Mesendoderm (in vitro differentiated cells): ENCODE data around the gene TTC38.
A peak's percentile ranks its signal among the peaks of the same experiment; 100 is the strongest.

Experiments used
- DNase-seq: peaks from one replicate; pipeline ENCODE4 v3.0.0; 2013
- H2AK5ac ChIP-seq: 2 replicates; pipeline ENCODE4 v1.6.1; 2013; ENCODE audit warnings: low read length, inconsistent platforms
- H2BK120ac ChIP-seq: 2 replicates; pipeline ENCODE4 v1.6.1; 2013; ENCODE audit warnings: low read depth, mild to moderate bottlenecking, low read length, moderate library complexity, mixed read lengths
- H2BK15ac ChIP-seq: replicated peaks from 2 replicates; pipeline ENCODE4 v1.6.1; 2013; ENCODE audit warnings: low read depth, mild to moderate bottlenecking, moderate library complexity
- H2BK5ac ChIP-seq: 2 replicates; pipeline ENCODE4 v1.6.1; 2013; ENCODE audit warnings: low read length, inconsistent platforms
- H3K18ac ChIP-seq: 2 replicates; pipeline ENCODE4 v1.6.1; 2013; ENCODE audit warnings: mild to moderate bottlenecking, low read length, mixed read lengths
- H3K23ac ChIP-seq: one replicate; pipeline ENCODE4 v1.6.1; 2013; ENCODE audit warnings: low read length
- H3K27ac ChIP-seq: 2 replicates; pipeline ENCODE4 v1.5.1; 2013; ENCODE audit warnings: low read depth, mild to moderate bottlenecking, inconsistent platforms, low read length, moderate library complexity
- H3K27me3 ChIP-seq: 2 replicates; pipeline ENCODE4 v1.6.1; 2013; ENCODE audit warnings: low read length, control low read depth, mild to moderate bottlenecking, inconsistent platforms; ENCODE audit not compliant: insufficient read depth, poor library complexity
- H3K36me3 ChIP-seq: 2 replicates; pipeline ENCODE4 v1.6.1; 2013; ENCODE audit warnings: low read length, inconsistent platforms; ENCODE audit not compliant: control insufficient read depth, insufficient read depth
- H3K4ac ChIP-seq: one replicate; pipeline ENCODE4 v1.6.1; 2013; ENCODE audit warnings: low read depth, mild to moderate bottlenecking, low read length, moderate library complexity
- H3K4me1 ChIP-seq: 2 replicates; pipeline ENCODE4 v1.6.1; 2013; ENCODE audit warnings: low read depth, low read length, inconsistent platforms; ENCODE audit not compliant: control insufficient read depth
- H3K4me2 ChIP-seq: 2 replicates; pipeline ENCODE4 v1.6.1; 2013; ENCODE audit warnings: low read length
- H3K4me3 ChIP-seq: 2 replicates; pipeline ENCODE4 v1.5.1; 2013; ENCODE audit warnings: mild to moderate bottlenecking, low read length
- H3K56ac ChIP-seq: one replicate; pipeline ENCODE4 v1.6.1; 2013; ENCODE audit warnings: low read length
- H3K79me1 ChIP-seq: 2 replicates; pipeline ENCODE4 v1.6.1; 2013; ENCODE audit warnings: low read length, inconsistent platforms
- H3K79me2 ChIP-seq: 2 replicates; pipeline ENCODE4 v1.6.1; 2013; ENCODE audit warnings: mild to moderate bottlenecking, low read length; ENCODE audit not compliant: control insufficient read depth, insufficient read depth
- H3K9ac ChIP-seq: 2 replicates; pipeline ENCODE4 v1.6.1; 2013; ENCODE audit warnings: low read length, inconsistent platforms
- H4K5ac ChIP-seq: one replicate; pipeline ENCODE4 v1.6.1; 2013; ENCODE audit warnings: low read length
- H4K8ac ChIP-seq: one replicate; pipeline ENCODE4 v1.6.1; 2013; ENCODE audit warnings: low read depth, mild to moderate bottlenecking, control low read depth, low read length, moderate library complexity
- WGBS: extraction: QIAGEN DNeasy Blood & Tissue Kit; methylation state at CpG from one replicate; pipeline ENCODE4 v1.1.7; 2013; ENCODE audit warnings: low lambda C conversion rate, missing lambda C conversion rate; ENCODE audit not compliant: insufficient coverage; ENCODE audit errors: extremely low coverage; 5-methylcytosine and 5-hydroxymethylcytosine counted together

TTC38 gene

GRCh38 chr22:46296257-46297150 lies 28.7 kb downstream of the TTC38 start, which contains the start of gene GTSE1:
Gene GTSE1, plus strand, starts transcription at chr22:46296870. Its CDS starts 531 bp downstream, at chr22:46297401.
- H4K5ac ChIP-seq, result no peak within 1 kb of the TSS
- peak within 1 kb of the TSS; percentile 87 for H3K4me2 ChIP-seq
- peaks cover 21% of the 10 kb centered on the region for H3K79me1 ChIP-seq
- H4K8ac ChIP-seq, result peak within 1 kb of the TSS; percentile 58
- H3K79me2 ChIP-seq, result peaks cover 21% of the 10 kb centered on the region
- no peaks in the 10 kb centered on the region for H3K4me1 ChIP-seq
- peak within 1 kb of the TSS; percentile 57 for H3K27ac ChIP-seq
- DNase-seq, result peak; percentile 99
- WGBS, result no CpG with 5 or more reads among the region's 76 CpGs
- H3K9ac ChIP-seq, result peak within 1 kb of the TSS; percentile 79
- H3K27me3 ChIP-seq, result no peaks in the 10 kb centered on the region
- peaks cover 10% of the 10 kb centered on the region for H3K36me3 ChIP-seq
- H3K4me3 ChIP-seq, result peak within 1 kb of the TSS; percentile 47
- peak within 1 kb of the TSS; percentile 88 for H3K56ac ChIP-seq
- peak within 1 kb of the TSS; percentile 47 for H2BK120ac ChIP-seq
- H3K4ac ChIP-seq, result peak within 1 kb of the TSS; percentile 92
- H3K23ac ChIP-seq, result peak within 1 kb of the TSS; percentile 83
- peak within 1 kb of the TSS; percentile 50 for H2AK5ac ChIP-seq
- no peak within 1 kb of the TSS for H2BK15ac ChIP-seq
- peak within 1 kb of the TSS; percentile 86 for H3K18ac ChIP-seq
- H2BK5ac ChIP-seq, result peak within 1 kb of the TSS; percentile 13

- H3K4me1 ChIP-seq, result no peaks in the 10 kb centered on the region
- no peaks in the 10 kb centered on the region for H3K27me3 ChIP-seq
- no peak overlapping the region for H2BK5ac ChIP-seq
- peak overlapping the region; percentile 83 for H3K23ac ChIP-seq
- H2AK5ac ChIP-seq, result no peak overlapping the region
- no peak overlapping the region for H2BK15ac ChIP-seq
- peaks cover 21% of the 10 kb centered on the region for H3K79me1 ChIP-seq
- no CpG with 5 or more reads among the region's 32 CpGs for WGBS
- peak overlapping the region; percentile 92 for H3K4ac ChIP-seq
- DNase-seq, result peak; percentile 52
- peak overlapping the region; percentile 87 for H3K4me2 ChIP-seq
- peaks cover 10% of the 10 kb centered on the region for H3K36me3 ChIP-seq
- peaks cover 22% of the 10 kb centered on the region for H3K79me2 ChIP-seq
- no peak overlapping the region for H2BK120ac ChIP-seq
- H3K27ac ChIP-seq, result peak overlapping the region; percentile 54
- peak overlapping the region; percentile 85 for H3K56ac ChIP-seq
- H4K5ac ChIP-seq, result no peak overlapping the region
- no peak overlapping the region for H4K8ac ChIP-seq
- H3K4me3 ChIP-seq, result peak overlapping the region; percentile 47
- peak overlapping the region; percentile 86 for H3K18ac ChIP-seq
- H3K9ac ChIP-seq, result peak overlapping the region; percentile 79
Measured at GRCh38 chr22:46297151-46297812, 29.5 kb downstream of the TTC38 start.

- no peak overlapping the region for H3K27ac ChIP-seq
- no peak for DNase-seq
- no peak overlapping the region for H2BK120ac ChIP-seq
- H3K56ac ChIP-seq, result no peak overlapping the region
- H3K4me3 ChIP-seq, result no peak overlapping the region
- no peaks in the 10 kb centered on the region for H3K27me3 ChIP-seq
- no peak overlapping the region for H3K18ac ChIP-seq
- H3K23ac ChIP-seq, result no peak overlapping the region
- H3K4ac ChIP-seq, result no peak overlapping the region
- peaks cover 29% of the 10 kb centered on the region for H3K79me1 ChIP-seq
- H3K79me2 ChIP-seq, result peaks cover 34% of the 10 kb centered on the region
- no peak overlapping the region for H3K4me2 ChIP-seq
- H3K4me1 ChIP-seq, result no peaks in the 10 kb centered on the region
- no CpG with 5 or more reads among the region's 13 CpGs for whole genome bisulfite sequencing
- no peak overlapping the region for H2BK5ac ChIP-seq
- peaks cover 12% of the 10 kb centered on the region for H3K36me3 ChIP-seq
- no peak overlapping the region for H4K5ac ChIP-seq
- H2BK15ac ChIP-seq, result no peak overlapping the region
- no peak overlapping the region for H3K9ac ChIP-seq
- H2AK5ac ChIP-seq, result no peak overlapping the region
- no peak overlapping the region for H4K8ac ChIP-seq
Measured at GRCh38 chr22:46299101-46299500, 31.3 kb downstream of the TTC38 start.

DNA sequence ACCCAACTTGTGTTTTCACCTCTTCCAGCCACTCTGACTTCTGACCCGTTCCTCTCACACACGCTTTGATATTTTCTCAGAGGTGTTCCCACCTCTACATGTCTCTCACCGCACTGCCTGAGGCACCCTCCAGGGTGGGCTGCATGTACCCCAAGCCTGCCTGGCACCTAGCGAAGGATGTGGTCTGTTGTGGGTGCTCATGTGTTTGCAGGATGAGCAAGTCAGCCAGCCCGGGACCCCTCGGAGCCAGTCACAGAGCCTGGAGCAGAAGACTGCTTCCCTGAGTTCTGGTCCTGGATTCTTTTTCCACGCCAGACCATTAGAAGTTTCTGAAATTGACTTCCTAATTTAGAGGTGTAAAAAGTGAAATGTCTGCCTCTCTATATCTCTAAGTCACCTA lies 32.7 kb downstream of the TTC38 start:
- Histone ChIP-seq H3K56ac (no peak overlapping the region), H3K9ac (no peak overlapping the region), H3K23ac (no peak overlapping the region), H2AK5ac (no peak overlapping the region), H2BK15ac (no peak overlapping the region), H2BK5ac (no peak overlapping the region), H3K4me2 (no peak overlapping the region), H3K4me1 (no peaks in the 10 kb centered on the region), H3K18ac (no peak overlapping the region), H2BK120ac (no peak overlapping the region), H4K5ac (no peak overlapping the region), H3K27me3 (no peaks in the 10 kb centered on the region), H3K79me1 (peaks cover 30% of the 10 kb centered on the region), H3K36me3 (peaks cover 12% of the 10 kb centered on the region), H3K4me3 (no peak overlapping the region), H3K79me2 (peaks cover 40% of the 10 kb centered on the region), H3K4ac (no peak overlapping the region), H3K27ac (no peak overlapping the region), H4K8ac (no peak overlapping the region)
- DNase-seq, result no peak
- no CpG with 5 or more reads among the region's 7 CpGs for WGBS

DNA sequence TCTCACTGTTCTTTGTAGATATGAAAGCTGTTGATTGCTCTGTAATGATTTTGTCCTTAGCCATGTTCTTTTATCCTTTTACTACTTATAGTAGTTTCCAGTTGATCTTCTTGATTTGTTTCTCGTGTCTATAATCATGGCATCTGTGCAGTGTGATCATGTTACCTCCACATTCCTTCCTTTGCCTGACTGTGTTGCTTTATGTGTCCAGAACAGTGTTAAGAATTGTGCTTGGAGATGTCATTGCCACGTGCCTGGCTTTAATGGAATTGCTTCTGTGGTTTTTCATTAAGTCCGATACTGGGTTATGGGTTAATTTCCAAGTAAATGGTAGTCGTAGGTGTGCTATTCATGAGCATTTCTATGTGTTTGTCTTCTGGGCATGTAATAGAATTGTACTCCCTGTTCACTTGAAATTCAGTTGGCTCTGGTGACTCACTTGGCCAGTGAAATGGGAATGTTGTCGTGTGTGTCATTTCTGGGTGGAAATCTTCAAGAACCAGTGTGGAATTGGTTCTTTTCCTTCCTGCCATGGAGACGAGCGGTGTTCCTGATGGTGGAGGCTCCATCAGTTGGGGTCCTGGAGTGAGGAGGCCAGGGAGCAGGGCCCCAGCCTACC lies 35.6 kb downstream of the TTC38 start:
- no peak overlapping the region for H3K4ac ChIP-seq
- H3K4me3 ChIP-seq, result no peak overlapping the region
- no CpG with 5 or more reads among the region's 7 CpGs for WGBS
- H4K5ac ChIP-seq, result no peak overlapping the region
- H4K8ac ChIP-seq, result no peak overlapping the region
- H3K79me1 ChIP-seq, result peaks cover 28% of the 10 kb centered on the region
- no peak overlapping the region for H2BK5ac ChIP-seq
- H3K56ac ChIP-seq, result no peak overlapping the region
- H3K9ac ChIP-seq, result no peak overlapping the region
- H3K4me1 ChIP-seq, result no peaks in the 10 kb centered on the region
- no peak overlapping the region for H3K4me2 ChIP-seq
- no peak for DNase-seq
- H2BK120ac ChIP-seq, result no peak overlapping the region
- no peaks in the 10 kb centered on the region for H3K27me3 ChIP-seq
- H2BK15ac ChIP-seq, result no peak overlapping the region
- H3K18ac ChIP-seq, result no peak overlapping the region
- H3K23ac ChIP-seq, result no peak overlapping the region
- H3K27ac ChIP-seq, result no peak overlapping the region
- H3K79me2 ChIP-seq, result peaks cover 35% of the 10 kb centered on the region
- H2AK5ac ChIP-seq, result no peak overlapping the region
- peaks cover 14% of the 10 kb centered on the region for H3K36me3 ChIP-seq
